Ammon's horn (tissue), 1 donor: ENCODE measurements around the gene KIF4B.
A peak's percentile ranks its signal among the peaks of the same experiment; 100 is the strongest.
"Not testable (repeated sequence)": the region's sequence is repeated elsewhere in the genome, so short reads cannot be mapped to it uniquely, and the experiment has no call there.

Source experiments
- DNase-seq: peaks from one replicate; pipeline ENCODE4 v3.0.0-alpha.2; 2016; ENCODE audit warnings: low spot score

The KIF4B gene, protein sequence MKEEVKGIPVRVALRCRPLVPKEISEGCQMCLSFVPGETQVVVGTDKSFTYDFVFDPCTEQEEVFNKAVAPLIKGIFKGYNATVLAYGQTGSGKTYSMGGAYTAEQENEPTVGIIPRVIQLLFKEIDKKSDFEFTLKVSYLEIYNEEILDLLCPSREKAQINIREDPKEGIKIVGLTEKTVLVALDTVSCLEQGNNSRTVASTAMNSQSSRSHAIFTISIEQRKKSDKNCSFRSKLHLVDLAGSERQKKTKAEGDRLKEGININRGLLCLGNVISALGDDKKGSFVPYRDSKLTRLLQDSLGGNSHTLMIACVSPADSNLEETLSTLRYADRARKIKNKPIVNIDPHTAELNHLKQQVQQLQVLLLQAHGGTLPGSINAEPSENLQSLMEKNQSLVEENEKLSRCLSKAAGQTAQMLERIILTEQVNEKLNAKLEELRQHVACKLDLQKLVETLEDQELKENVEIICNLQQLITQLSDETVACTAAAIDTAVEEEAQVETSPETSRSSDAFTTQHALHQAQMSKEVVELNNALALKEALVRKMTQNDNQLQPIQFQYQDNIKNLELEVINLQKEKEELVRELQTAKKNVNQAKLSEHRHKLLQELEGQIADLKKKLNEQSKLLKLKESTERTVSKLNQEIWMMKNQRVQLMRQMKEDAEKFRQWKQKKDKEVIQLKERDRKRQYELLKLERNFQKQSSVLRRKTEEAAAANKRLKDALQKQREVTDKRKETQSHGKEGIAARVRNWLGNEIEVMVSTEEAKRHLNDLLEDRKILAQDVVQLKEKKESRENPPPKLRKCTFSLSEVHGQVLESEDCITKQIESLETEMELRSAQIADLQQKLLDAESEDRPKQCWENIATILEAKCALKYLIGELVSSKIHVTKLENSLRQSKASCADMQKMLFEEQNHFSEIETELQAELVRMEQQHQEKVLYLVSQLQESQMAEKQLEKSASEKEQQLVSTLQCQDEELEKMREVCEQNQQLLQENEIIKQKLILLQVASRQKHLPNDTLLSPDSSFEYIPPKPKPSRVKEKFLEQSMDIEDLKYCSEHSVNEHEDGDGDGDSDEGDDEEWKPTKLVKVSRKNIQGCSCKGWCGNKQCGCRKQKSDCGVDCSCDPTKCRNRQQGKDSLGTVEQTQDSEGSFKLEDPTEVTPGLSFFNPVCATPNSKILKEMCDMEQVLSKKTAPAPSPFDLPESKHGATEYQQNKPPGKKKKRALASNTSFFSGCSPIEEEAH

GRCh38 chr5:155013526-155013925 lies at the start of gene KIF4B:
KIF4B (plus strand) TSS chr5:155013755; CDS start chr5:155013860, 105 bp downstream.
- no peak for DNase-seq

DNA sequence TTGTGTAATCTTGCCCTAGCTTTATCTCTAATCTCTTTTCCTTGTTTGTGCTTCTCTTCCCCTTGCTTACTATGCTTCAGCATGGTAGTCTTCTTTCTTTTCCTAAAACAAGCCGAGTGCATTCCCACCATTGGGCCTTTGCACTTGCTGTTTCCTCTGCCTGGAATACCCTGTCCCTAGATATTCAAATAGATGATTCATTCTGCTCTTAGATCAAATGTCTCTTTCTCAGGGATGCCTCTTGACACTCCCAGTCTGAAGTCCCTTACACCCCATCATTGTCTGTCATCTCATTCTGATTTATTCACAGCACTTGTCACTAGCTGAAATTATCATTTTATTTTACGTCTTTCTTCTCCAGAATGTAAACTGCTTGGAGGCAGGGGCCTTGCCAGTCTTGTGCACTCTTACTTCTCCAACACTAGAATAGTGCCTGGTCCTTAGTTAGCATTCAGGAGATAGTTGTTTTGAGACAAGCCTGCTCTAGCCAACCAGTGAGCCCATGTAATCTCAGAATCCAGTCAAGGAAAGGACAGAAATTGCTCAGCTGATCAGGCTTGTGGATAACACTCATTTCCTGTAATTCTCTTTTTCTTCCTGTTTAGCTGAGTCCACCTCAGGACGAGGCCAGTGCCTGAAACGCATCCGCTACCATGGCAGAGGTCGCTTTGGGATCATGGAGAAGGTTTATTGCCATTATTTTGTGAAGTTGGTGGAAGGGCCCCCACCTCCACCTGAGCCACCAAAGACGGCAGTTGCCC lies 47.3 kb upstream of the KIF4B start:
- no peak for DNase-seq

- DNase-seq: no peak
These were observed 46.7 kb upstream of the KIF4B start for GRCh38 chr5:154966874-154967273.

GRCh38 chr5:154967421-154968024 lies 46.0 kb upstream of the KIF4B start:
- peak; percentile 28 for DNase-seq

DNA sequence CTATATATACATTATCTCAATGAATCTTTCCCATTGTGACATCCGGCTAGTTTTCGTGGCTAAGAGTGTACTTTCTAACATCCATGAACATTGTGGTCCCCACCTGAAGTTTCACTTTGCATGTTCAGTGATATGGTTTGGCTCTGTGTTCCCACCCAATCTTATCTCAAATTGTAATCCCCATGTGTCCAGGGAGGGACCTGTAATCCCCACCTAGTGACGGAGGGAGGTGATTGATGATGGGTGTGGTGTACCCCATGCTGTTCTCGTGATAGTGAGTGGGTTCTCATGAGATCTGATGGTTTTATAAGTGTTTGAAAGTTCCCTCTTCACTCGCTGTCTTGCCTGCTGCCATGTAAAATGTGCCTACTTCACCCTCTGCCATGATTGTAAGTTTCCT lies 44.6 kb upstream of the KIF4B start:
- DNase-seq: no peak

DNA sequence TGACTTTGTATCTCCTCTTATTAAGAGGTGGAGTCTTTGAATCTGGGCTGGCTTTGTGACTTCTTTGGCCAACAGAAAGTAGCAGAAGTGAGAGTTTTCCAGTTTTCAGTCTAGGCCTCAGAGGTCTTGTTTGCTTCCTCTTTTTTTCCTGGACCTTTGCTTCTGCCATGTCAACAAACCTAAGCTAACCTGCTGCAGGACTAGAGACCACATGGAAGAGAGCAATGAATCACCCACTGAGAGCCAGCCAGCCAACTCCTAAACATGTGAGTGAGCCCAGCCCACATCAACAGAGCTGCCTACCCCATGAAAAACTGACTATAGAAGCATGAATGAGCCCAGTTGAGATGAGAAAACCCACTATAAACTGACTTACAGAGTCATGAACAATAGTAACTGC lies 42.8 kb upstream of the KIF4B start:
- DNase-seq: no peak

GRCh38 chr5:154971501-154971900 lies 42.1 kb upstream of the KIF4B start:
- DNase-seq: no peak

GRCh38 chr5:154972476-154973080 lies 41.0 kb upstream of the KIF4B start:
- DNase-seq: peak; percentile 68

GRCh38 chr5:154976082-154976481 lies 37.5 kb upstream of the KIF4B start:
- not testable (repeated sequence) for DNase-seq

- DNase-seq: no peak
These were observed 36.1 kb upstream of the KIF4B start for GRCh38 chr5:154977409-154977808.

GRCh38 chr5:154978294-154978693 lies 35.3 kb upstream of the KIF4B start:
- DNase-seq: not testable (repeated sequence)

DNA sequence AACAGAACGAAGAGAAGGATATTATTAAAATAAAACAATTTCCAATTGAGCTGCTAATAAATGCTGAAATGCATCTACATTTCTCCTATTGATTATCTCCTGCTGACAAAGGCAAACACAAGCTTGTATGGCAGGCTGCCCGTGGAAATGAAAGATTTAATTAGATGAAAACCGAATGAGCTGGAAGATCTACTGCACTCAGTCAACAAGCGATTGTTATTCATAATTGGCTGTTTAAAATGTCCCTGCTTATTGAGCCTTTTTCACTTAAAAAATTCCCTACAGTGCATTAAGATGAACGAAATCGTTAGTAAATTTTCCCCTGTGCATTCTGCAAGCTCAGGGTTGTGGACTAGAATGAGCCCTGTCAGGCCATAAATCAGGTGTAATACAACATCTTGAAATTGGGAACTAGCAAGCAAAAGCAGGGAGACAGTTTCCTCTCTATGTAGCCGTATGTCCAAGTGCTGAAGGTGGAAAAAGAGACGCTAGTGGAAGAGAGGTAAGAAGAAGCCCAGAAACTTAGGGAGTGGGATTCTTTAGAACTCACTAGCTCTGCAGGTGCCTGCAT lies 28.5 kb upstream of the KIF4B start:
- no peak for DNase-seq

GRCh38 chr5:154986151-154986550 lies 27.4 kb upstream of the KIF4B start:
- no peak for DNase-seq

DNA sequence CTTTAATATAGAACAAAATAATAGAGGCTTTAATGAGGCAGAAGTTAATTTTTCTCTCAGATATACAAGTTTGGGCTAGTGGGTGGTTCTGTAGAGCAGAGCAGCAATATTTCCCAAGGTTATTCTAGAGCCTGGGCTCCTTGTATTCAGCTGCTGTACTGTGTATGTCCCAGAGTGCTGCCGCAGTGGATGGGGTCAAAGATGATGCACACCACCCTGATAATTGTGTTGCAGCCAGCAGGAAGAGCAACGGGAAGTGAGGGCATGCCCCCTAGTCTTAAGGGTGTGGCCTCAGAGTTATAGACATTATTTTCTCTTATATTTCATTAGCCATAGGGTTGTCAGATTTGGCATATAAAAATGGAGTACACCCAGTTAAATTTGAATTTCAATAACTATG lies 23.9 kb upstream of the KIF4B start:
- no peak for DNase-seq

- DNase-seq: no peak
These were observed 20.1 kb upstream of the KIF4B start for GRCh38 chr5:154993461-154993860.

DNA sequence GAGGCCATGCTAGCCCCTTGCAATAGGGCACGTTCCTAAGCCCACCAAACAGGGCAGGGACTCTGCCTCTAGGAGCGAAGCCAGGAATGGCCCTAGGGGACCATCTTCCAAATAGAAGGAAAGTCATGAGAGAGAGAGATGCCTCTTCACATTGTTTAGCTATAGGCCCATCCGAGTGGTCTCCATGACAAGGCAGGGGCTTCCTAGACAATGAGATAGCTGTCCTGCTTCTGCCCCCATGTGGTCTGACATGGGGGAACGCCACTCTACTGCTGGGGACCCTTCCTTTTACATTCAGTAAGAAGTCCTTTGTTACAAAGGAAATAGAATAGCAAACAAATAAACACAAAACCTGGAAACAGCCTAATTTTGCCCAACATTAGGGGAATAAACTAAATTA lies 17.9 kb upstream of the KIF4B start:
- no peak for DNase-seq

- no peak for DNase-seq
These were observed 15.8 kb upstream of the KIF4B start for GRCh38 chr5:154997746-154998145.

GRCh38 chr5:154999865-155000264 lies 13.7 kb upstream of the KIF4B start:
- no peak for DNase-seq

GRCh38 chr5:155001523-155001922 lies 12.0 kb upstream of the KIF4B start:
- DNase-seq: peak; percentile 4

- DNase-seq: not testable (repeated sequence)
These were observed 10.8 kb upstream of the KIF4B start for GRCh38 chr5:155002722-155003121.
